ENCODE measurements around the gene ASTN2.

DNA sequence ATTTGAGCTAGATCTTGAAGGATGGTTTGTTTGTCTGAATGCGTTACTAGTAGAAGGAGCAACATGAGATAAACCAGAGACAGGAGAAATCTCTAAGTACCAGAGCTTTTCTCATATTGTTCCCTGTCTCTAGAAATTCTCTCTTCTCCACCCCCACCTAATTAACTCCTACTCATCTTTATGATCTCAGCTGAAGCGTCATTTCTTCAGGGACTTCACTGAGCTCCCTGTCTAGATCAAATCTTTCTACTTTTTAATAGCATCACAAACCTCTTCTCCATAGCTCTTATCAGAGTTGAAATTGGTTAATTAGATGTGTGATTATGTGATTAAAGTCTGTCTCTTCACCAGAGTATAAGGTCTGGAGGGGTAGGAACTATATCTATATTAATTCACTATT lies 1035.0 kb downstream of the ASTN2 start:
- TF ChIP-seq ZNF274 (IDR thresholded peaks at IDR 0.05; ENCODE audit: low read depth, low read length), result no peak
- TF ChIP-seq POLR2AphosphoS5 (IDR thresholded peaks at IDR 0.05; ENCODE audit: low read depth, low read length), result no peak
- TF ChIP-seq YY1 (IDR thresholded peaks at IDR 0.05; ENCODE audit: extremely low read depth, insufficient replicate concordance, low read depth, low read length), result no peak
- TF ChIP-seq, protein P1, sequence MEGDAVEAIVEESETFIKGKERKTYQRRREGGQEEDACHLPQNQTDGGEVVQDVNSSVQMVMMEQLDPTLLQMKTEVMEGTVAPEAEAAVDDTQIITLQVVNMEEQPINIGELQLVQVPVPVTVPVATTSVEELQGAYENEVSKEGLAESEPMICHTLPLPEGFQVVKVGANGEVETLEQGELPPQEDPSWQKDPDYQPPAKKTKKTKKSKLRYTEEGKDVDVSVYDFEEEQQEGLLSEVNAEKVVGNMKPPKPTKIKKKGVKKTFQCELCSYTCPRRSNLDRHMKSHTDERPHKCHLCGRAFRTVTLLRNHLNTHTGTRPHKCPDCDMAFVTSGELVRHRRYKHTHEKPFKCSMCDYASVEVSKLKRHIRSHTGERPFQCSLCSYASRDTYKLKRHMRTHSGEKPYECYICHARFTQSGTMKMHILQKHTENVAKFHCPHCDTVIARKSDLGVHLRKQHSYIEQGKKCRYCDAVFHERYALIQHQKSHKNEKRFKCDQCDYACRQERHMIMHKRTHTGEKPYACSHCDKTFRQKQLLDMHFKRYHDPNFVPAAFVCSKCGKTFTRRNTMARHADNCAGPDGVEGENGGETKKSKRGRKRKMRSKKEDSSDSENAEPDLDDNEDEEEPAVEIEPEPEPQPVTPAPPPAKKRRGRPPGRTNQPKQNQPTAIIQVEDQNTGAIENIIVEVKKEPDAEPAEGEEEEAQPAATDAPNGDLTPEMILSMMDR (IDR thresholded peaks at IDR 0.05 in 2 of 3, conservative IDR thresholded peaks at IDR 0.05 in 1 of 3; ENCODE audit: borderline replicate concordance in 1 of 3, insufficient read depth in 1 of 3, low read depth in 2 of 3, low read length in 2 of 3), result no peak
- TF ChIP-seq POLR2A (IDR thresholded peaks at IDR 0.05; ENCODE audit: borderline replicate concordance, extremely low read depth, insufficient read depth, insufficient read length), result no peak
